ENCODE results near the gene SYNDIG1.

DNA sequence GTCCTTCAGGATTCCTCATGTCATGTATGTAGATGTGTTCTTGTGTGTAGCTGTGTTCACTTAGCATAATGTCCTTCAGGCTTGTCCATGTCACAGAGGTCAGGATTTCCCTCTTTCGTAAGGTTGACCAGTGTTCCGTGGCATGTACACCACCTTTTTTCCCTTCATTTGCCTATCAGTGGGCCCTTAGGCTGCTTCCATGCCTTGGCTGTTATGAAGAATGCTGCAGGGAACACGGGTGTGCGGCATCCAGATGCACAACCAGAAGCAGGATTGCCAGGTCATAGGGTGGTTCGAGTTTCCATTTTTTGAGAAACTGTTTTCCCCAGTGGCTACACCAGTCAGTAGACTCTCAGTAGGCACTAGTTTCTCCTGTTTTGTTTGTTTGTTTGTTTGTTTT lies 29.2 kb downstream of the SYNDIG1 start:
- TF ChIP-seq, protein P1, sequence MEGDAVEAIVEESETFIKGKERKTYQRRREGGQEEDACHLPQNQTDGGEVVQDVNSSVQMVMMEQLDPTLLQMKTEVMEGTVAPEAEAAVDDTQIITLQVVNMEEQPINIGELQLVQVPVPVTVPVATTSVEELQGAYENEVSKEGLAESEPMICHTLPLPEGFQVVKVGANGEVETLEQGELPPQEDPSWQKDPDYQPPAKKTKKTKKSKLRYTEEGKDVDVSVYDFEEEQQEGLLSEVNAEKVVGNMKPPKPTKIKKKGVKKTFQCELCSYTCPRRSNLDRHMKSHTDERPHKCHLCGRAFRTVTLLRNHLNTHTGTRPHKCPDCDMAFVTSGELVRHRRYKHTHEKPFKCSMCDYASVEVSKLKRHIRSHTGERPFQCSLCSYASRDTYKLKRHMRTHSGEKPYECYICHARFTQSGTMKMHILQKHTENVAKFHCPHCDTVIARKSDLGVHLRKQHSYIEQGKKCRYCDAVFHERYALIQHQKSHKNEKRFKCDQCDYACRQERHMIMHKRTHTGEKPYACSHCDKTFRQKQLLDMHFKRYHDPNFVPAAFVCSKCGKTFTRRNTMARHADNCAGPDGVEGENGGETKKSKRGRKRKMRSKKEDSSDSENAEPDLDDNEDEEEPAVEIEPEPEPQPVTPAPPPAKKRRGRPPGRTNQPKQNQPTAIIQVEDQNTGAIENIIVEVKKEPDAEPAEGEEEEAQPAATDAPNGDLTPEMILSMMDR (IDR thresholded peaks at IDR 0.05): no peak
- TF ChIP-seq POLR2AphosphoS5 (IDR thresholded peaks at IDR 0.05) (no peak), POLR2A (IDR thresholded peaks at IDR 0.05) (no peak)

All from prostate gland (tissue), 2 donors.